A673 (cell line): Measurements from ENCODE around the gene SLC22A23. TPM values are rescaled to one million over a fixed set of nuclear protein-coding genes. Genes with fewer than 3 reads are reported as not detected.

Experiments used
- BruUV-seq: library from RNA; stranded (reverse); fragments of 400-500 nt; replicated peaks from 2 replicates; lab custom pipeline; 2021; lab: Mats Ljungman, UMichigan
- CTCF ChIA-PET: fragments of 300-600 bp; sonication (Branson Sonifier 250); formaldehyde crosslinking; loops from one replicate; lab custom pipeline; 2022; ENCODE audit warnings: antibody characterized with exemption; lab: Charles Lee
- POLR2A ChIA-PET: fragments of 300-600 bp; sonication (Branson Sonifier 250); formaldehyde crosslinking; loops from one replicate; lab custom pipeline; 2022; ENCODE audit warnings: antibody characterized with exemption; ENCODE audit not compliant: low non-redundant PET; lab: Charles Lee
- DNase-seq: peaks from one replicate; pipeline ENCODE4 v3.0.0-alpha.2; 2015; ENCODE audit warnings: low spot score
- H3K27ac ChIP-seq: fragments of 200-600 bp; sonication (generic); 2 replicates; pipeline ENCODE4 v1.5.1; 2016; ENCODE audit warnings: mixed run types, low read depth, mild to moderate bottlenecking, mixed read lengths, antibody characterized with exemption, low read length; ENCODE audit not compliant: poor library complexity, severe bottlenecking
- H3K27me3 ChIP-seq: fragments of 200-600 bp; sonication (generic); replicated peaks from 2 replicates; pipeline ENCODE4 v1.6.1; 2017; ENCODE audit warnings: mixed run types, low read depth, mild to moderate bottlenecking, mixed read lengths, antibody characterized with exemption, low read length; ENCODE audit not compliant: insufficient read depth, poor library complexity
- H3K36me3 ChIP-seq: fragments of 200-600 bp; sonication (generic); 2 replicates; pipeline ENCODE4 v1.6.1; 2016; ENCODE audit warnings: mixed run types, mild to moderate bottlenecking, mixed read lengths, antibody characterized with exemption, low read length; ENCODE audit not compliant: insufficient read depth, poor library complexity, severe bottlenecking
- H3K4me1 ChIP-seq: fragments of 200-600 bp; sonication (generic); 2 replicates; pipeline ENCODE4 v1.6.1; 2017; ENCODE audit warnings: mixed run types, mild to moderate bottlenecking, mixed read lengths, antibody characterized with exemption, low read length; ENCODE audit not compliant: insufficient read depth, poor library complexity, severe bottlenecking
- H3K4me3 ChIP-seq: fragments of 200-600 bp; sonication (generic); 2 replicates; pipeline ENCODE4 v1.5.1; 2016; ENCODE audit warnings: low read depth, mixed run types, mild to moderate bottlenecking, mixed read lengths, low read length; ENCODE audit not compliant: poor library complexity, severe bottlenecking
- H3K9me3 ChIP-seq: fragments of 200-600 bp; sonication (generic); 2 replicates; pipeline ENCODE4 v1.6.1; 2016; ENCODE audit warnings: mixed run types, low read depth, mild to moderate bottlenecking, mixed read lengths, antibody characterized with exemption, low read length; ENCODE audit not compliant: poor library complexity, severe bottlenecking
- EZH2 ChIP-seq: fragments of 200-600 bp; sonication (generic); IDR thresholded peaks from 2 replicates; pipeline ENCODE4 v1.6.1; 2017; ENCODE audit warnings: borderline replicate concordance, low read depth, mild to moderate bottlenecking, mixed read lengths, antibody characterized with exemption, low read length; ENCODE audit not compliant: poor library complexity, severe bottlenecking
- intact Hi-C: fragments of 100-400 bp; cut with micrococcal nuclease; formaldehyde crosslinking; loops from one replicate; pipeline ENCODE4 v1.10.0; 2022; ENCODE audit not compliant: unreplicated experiment
- total RNA-seq: library from RNA; stranded (reverse); gene quantifications from 2 replicates; pipeline ENCODE4 v1.2.3, GENCODE V29; 2021
- TF ChIP-seq, protein P1 (sequence below): fragments of 300-800, 200-600 bp; sonication (generic); conservative IDR thresholded peaks from 2 replicates; pipeline ENCODE4 v1.5.1; 2017; ENCODE audit warnings: low read depth, mild to moderate bottlenecking, antibody characterized with exemption, low read length, moderate library complexity, mixed read lengths

Gene SLC22A23
- total RNA-seq, 1 experiment from 2014 or later, result 6.2 TPM

DNA sequence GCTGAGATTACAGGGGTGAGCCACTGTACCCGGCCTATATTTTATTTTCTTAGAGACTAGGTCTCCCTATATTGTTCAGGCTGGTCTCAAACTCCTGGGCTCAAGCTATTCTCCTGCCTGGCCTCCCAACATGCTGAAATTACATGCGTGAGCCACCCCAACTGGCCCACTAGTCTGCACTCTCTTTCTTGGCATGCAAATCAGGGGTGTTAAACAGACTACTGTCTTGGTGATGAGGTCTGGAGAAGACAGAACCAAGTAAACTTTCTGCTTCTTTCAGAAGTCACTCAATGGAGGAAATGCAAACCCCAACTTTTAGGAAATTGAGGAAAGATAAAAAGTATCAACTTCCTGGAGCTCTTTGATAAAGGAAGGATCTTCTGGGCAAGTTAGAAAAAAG, 221.4 kb downstream of the SLC22A23 start:
- ChIA-PET POLR2A (no interaction called here), CTCF (no interaction called here)
- Histone ChIP-seq H3K4me1 (no peaks in the 10 kb centered on the region), H3K4me3 (no peak overlapping the region), H3K27me3 (no peaks in the 10 kb centered on the region), H3K27ac (no peak overlapping the region), H3K36me3 (no peaks in the 10 kb centered on the region), H3K9me3 (no peaks in the 10 kb centered on the region)
- intact Hi-C loops, result no loop called here
- TF ChIP-seq, protein P1, sequence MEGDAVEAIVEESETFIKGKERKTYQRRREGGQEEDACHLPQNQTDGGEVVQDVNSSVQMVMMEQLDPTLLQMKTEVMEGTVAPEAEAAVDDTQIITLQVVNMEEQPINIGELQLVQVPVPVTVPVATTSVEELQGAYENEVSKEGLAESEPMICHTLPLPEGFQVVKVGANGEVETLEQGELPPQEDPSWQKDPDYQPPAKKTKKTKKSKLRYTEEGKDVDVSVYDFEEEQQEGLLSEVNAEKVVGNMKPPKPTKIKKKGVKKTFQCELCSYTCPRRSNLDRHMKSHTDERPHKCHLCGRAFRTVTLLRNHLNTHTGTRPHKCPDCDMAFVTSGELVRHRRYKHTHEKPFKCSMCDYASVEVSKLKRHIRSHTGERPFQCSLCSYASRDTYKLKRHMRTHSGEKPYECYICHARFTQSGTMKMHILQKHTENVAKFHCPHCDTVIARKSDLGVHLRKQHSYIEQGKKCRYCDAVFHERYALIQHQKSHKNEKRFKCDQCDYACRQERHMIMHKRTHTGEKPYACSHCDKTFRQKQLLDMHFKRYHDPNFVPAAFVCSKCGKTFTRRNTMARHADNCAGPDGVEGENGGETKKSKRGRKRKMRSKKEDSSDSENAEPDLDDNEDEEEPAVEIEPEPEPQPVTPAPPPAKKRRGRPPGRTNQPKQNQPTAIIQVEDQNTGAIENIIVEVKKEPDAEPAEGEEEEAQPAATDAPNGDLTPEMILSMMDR, result no peak
- TF ChIP-seq EZH2, result no peak
- BruUV-seq, result no TSS peak
- no peak for DNase-seq

DNA sequence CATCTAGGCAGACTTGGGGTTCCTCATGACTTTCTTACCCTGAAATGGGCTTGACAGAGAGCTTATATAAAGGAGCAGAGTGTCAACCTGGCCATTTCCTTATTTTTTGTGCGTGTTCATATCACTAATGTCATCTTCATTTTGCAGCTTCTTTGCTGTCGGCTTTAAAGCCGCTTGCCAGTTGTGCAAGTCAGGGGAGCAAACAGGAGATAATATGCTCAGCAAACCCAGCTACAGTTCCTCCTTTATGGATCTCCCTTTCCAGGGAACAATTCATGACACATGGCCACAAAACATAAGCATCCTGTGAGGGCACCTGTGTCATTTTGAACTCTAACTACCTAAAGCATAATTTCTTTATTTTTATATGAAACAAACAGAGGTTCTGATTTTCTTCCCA, 222.9 kb downstream of the SLC22A23 start:
- no peak overlapping the region for H3K27ac ChIP-seq
- H3K27me3 ChIP-seq, result peaks cover 8% of the 10 kb centered on the region
- CTCF ChIA-PET, result no interaction called here
- H3K36me3 ChIP-seq, result no peaks in the 10 kb centered on the region
- no peaks in the 10 kb centered on the region for H3K9me3 ChIP-seq
- intact Hi-C loops, result no loop called here
- BruUV-seq, result no TSS peak
- H3K4me3 ChIP-seq, result no peak overlapping the region
- POLR2A ChIA-PET, result no interaction called here
- no peak for DNase-seq
- peaks cover 8% of the 10 kb centered on the region for H3K4me1 ChIP-seq
- TF ChIP-seq EZH2, result no peak
- TF ChIP-seq, protein P1, result no peak

DNA sequence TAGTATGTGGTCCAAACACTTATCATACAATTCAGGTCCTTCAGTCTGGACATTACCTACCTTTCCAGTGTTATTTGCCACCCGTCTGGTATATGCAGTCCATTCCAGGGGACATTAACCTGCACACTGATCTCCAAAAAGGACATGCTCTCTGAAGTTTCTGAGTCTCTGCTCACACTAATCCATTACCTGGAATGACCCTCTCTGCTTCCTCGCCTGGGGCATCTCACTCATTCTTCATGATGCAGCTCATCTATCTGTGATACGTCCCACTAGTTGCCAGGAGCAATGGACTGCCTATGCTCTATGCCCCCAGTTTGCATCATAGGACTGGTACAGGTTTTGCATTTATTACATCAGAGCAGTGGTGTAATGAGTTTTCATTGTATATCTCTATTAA, 223.5 kb downstream of the SLC22A23 start:
- TF ChIP-seq, protein P1, result no peak
- TF ChIP-seq EZH2, result no peak
- BruUV-seq, result no TSS peak
- Histone ChIP-seq H3K36me3 (no peaks in the 10 kb centered on the region), H3K27me3 (peaks cover 8% of the 10 kb centered on the region), H3K9me3 (no peaks in the 10 kb centered on the region), H3K27ac (no peak overlapping the region), H3K4me1 (peaks cover 10% of the 10 kb centered on the region), H3K4me3 (no peak overlapping the region)
- DNase-seq, result no peak
- ChIA-PET CTCF (no interaction called here), POLR2A (no interaction called here)
- intact Hi-C loops, result no loop called here
